Memory B cell (primary cell): Measurements from ENCODE around the gene AMOTL2.

ENCODE experiments used
- ATAC-seq: fragments of 150-1000 bp; cut with Tn5 transposase; 2 replicates; pipeline ENCODE4 v1.10.0; 2021; ENCODE audit warnings: low read depth, mild to moderate bottlenecking, moderate library complexity
- DNase-seq, 2 donors: peaks; one replicate each; pipeline ENCODE4 v3.0.0; 2022; ENCODE audit warnings: low spot score in 2 of 2
- H3K27ac Mint-ChIP-seq: one replicate; pipeline ENCODE4 v1.8.0; 2022; ENCODE audit warnings: mild to moderate bottlenecking, moderate library complexity, mixed read lengths
- H3K27me3 Mint-ChIP-seq: one replicate; pipeline ENCODE4 v1.8.0; 2022; ENCODE audit warnings: mixed read lengths
- H3K36me3 Mint-ChIP-seq: one replicate; pipeline ENCODE4 v1.8.0; 2022; ENCODE audit warnings: mild to moderate bottlenecking, mixed read lengths
- H3K4me1 Mint-ChIP-seq: one replicate; pipeline ENCODE4 v1.8.0; 2022; ENCODE audit warnings: mixed read lengths
- H3K4me3 Mint-ChIP-seq: one replicate; pipeline ENCODE4 v1.8.0; 2022; ENCODE audit warnings: mild to moderate bottlenecking, moderate library complexity, mixed read lengths
- H3K9me3 Mint-ChIP-seq: one replicate; pipeline ENCODE4 v1.8.0; 2022; ENCODE audit warnings: mixed read lengths

AMOTL2 gene

GRCh38 chr3:134357261-134357913 lies 16.9 kb downstream of the AMOTL2 start:
- H3K4me3 Mint-ChIP-seq, result no peak overlapping the region

GRCh38 chr3:134356411-134357040 lies 17.7 kb downstream of the AMOTL2 start:
- DNase-seq (no peak), ATAC-seq (no peak)
- peaks cover under 1% of the 10 kb centered on the region for H3K27me3 Mint-ChIP-seq
- H3K27ac Mint-ChIP-seq, result no peak overlapping the region
- H3K4me1 Mint-ChIP-seq, result no peaks in the 10 kb centered on the region
- no peaks in the 10 kb centered on the region for H3K9me3 Mint-ChIP-seq
- no peak overlapping the region for H3K4me3 Mint-ChIP-seq
- H3K36me3 Mint-ChIP-seq, result no peaks in the 10 kb centered on the region

More at GRCh38 chr3:134357261-134357913, 16.9 kb downstream of the AMOTL2 start:
- H3K9me3 Mint-ChIP-seq, result no peaks in the 10 kb centered on the region
- DNase-seq (no peak), ATAC-seq (no peak)
- no peaks in the 10 kb centered on the region for H3K36me3 Mint-ChIP-seq
- no peaks in the 10 kb centered on the region for H3K4me1 Mint-ChIP-seq
- no peak overlapping the region for H3K27ac Mint-ChIP-seq
- H3K27me3 Mint-ChIP-seq, result peaks cover 6% of the 10 kb centered on the region

DNA sequence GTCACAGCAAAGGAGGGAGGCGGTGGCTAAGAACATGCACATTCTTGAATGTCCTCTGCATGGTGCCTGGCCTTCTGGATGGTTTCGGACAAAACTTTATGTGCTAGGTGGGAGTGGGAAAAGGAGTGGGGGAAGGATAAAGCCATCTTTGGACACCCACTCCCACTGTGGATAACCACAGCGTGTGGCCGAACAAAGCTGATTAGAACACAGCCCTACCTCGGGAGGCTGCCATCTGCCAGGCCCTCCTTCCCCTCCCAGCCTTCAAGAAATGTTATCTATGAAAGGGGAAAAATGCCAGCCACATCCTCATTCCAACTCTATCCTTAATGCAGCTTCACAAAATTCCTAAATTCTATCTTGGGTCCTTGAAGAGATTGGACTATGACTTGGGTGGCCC lies 18.8 kb downstream of the AMOTL2 start:
- Mint-ChIP-seq H3K27me3 (no peaks in the 10 kb centered on the region), H3K9me3 (no peaks in the 10 kb centered on the region), H3K4me1 (no peaks in the 10 kb centered on the region), H3K4me3 (no peak overlapping the region), H3K36me3 (no peaks in the 10 kb centered on the region), H3K27ac (no peak overlapping the region)
- ATAC-seq, result no peak
- DNase-seq, result no peak

DNA sequence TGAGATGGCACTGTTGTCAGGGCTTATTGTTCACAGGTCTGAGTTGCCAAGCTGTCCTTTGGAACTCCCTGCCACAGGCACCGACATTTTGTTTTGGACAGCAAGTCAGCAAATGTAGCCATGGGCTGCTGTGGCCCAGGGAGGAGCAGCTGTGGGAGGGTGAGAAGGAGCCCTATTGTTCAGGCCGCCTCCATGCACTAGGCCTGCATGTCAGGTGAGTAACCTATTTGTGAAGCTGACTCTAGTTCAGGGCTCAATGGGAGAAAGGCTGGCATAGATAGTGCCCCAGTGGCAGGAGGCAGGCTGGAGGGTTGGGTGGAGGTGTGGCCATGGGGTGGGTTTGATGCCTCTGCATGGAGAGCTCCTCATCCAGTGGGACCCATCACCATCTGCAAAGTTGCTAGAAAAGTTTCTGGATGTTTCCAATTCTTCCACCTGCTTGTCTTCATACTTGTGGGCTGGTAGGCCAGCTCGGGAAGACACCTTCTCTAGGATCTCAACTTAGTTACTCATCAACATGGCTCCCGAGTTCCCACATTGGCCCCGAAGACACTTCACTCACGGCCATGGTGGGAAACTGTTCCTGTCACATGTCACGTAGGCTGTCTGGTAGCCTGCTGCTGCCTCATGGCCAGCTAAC lies 19.5 kb downstream of the AMOTL2 start:
- Mint-ChIP-seq H3K36me3 (no peaks in the 10 kb centered on the region), H3K27ac (no peak overlapping the region), H3K9me3 (no peaks in the 10 kb centered on the region), H3K4me1 (no peaks in the 10 kb centered on the region), H3K27me3 (no peaks in the 10 kb centered on the region), H3K4me3 (no peak overlapping the region)
- ATAC-seq (no peak), DNase-seq (no peak)

GRCh38 chr3:134353831-134354611 lies 20.2 kb downstream of the AMOTL2 start:
- Mint-ChIP-seq H3K27me3 (no peaks in the 10 kb centered on the region), H3K4me3 (no peak overlapping the region), H3K4me1 (no peaks in the 10 kb centered on the region), H3K36me3 (no peaks in the 10 kb centered on the region), H3K9me3 (no peaks in the 10 kb centered on the region), H3K27ac (no peak overlapping the region)
- ATAC-seq (no peak), DNase-seq (no peak)

GRCh38 chr3:134353171-134353825 lies 20.9 kb downstream of the AMOTL2 start:
- DNase-seq, result no peak
- Mint-ChIP-seq H3K27ac (no peak overlapping the region), H3K9me3 (no peaks in the 10 kb centered on the region), H3K27me3 (peaks cover 2% of the 10 kb centered on the region), H3K4me3 (no peak overlapping the region), H3K4me1 (no peaks in the 10 kb centered on the region), H3K36me3 (no peaks in the 10 kb centered on the region)
- ATAC-seq, result no peak

- ATAC-seq (no peak), DNase-seq (no peak)
- Mint-ChIP-seq H3K27ac (no peak overlapping the region), H3K4me3 (no peak overlapping the region), H3K27me3 (peaks cover 2% of the 10 kb centered on the region), H3K4me1 (no peaks in the 10 kb centered on the region), H3K36me3 (no peaks in the 10 kb centered on the region), H3K9me3 (no peaks in the 10 kb centered on the region)
Observed at GRCh38 chr3:134352031-134352671, 22.1 kb downstream of the AMOTL2 start.

GRCh38 chr3:134351427-134351826 lies 22.8 kb downstream of the AMOTL2 start:
- Mint-ChIP-seq H3K4me1 (no peaks in the 10 kb centered on the region), H3K9me3 (peaks cover 5% of the 10 kb centered on the region), H3K36me3 (no peaks in the 10 kb centered on the region), H3K4me3 (no peak overlapping the region), H3K27me3 (peaks cover 2% of the 10 kb centered on the region), H3K27ac (no peak overlapping the region)
- DNase-seq, result no peak
- no peak for ATAC-seq

DNA sequence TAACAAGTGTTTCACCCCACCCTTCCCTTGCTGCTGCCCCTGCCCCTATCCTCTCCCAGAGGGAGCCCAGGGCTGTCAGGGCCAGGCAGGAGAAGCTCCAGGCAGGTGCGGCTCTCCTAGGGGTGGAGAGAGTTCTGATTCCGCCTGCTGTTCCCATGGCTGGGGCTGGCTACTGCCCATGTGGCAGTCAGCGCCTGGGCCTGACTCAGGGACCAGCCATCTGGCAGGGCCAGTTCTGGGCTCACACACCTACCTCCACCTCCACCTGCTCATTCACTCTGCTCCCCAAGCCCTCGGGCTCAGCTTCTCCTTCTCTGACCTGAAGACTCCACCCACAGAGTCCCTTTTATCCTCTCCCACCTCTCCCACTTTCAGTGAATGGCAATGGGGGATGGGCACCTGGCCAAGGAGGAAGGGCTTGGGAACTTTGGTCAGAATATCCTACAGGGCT lies 23.4 kb downstream of the AMOTL2 start:
- Mint-ChIP-seq H3K27me3 (peaks cover 2% of the 10 kb centered on the region), H3K4me3 (no peak overlapping the region), H3K36me3 (no peaks in the 10 kb centered on the region), H3K27ac (no peak overlapping the region), H3K9me3 (peaks cover 5% of the 10 kb centered on the region), H3K4me1 (no peaks in the 10 kb centered on the region)
- no peak for DNase-seq
- no peak for ATAC-seq

GRCh38 chr3:134350266-134350665 lies 24.0 kb downstream of the AMOTL2 start:
- H3K4me3 Mint-ChIP-seq, result no peak overlapping the region
- H3K4me1 Mint-ChIP-seq, result no peaks in the 10 kb centered on the region
- no peak for DNase-seq
- H3K27ac Mint-ChIP-seq, result no peak overlapping the region
- H3K27me3 Mint-ChIP-seq, result peaks cover 2% of the 10 kb centered on the region
- no peaks in the 10 kb centered on the region for H3K36me3 Mint-ChIP-seq
- ATAC-seq, result no peak
- H3K9me3 Mint-ChIP-seq, result peaks cover 5% of the 10 kb centered on the region

DNA sequence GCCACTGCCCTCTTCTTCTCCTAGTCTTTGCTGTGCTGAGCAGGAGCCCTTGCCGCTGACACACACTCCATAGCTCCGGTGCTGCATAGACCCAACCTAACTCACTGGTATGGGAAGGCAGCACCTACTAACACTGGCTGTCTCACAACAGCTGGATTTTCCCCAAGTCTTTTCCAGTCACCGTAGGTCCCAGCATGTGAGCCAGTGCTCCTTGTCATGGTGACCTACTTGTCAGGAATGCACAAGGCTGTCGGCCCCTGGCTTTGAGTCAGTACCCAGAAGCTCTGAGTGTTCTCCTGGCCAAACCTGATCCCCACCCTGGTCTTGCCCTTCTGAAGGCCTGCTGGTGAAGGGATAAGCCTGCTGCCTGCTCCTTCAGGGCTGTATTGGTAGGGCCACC lies 25.7 kb downstream of the AMOTL2 start:
- H3K27ac Mint-ChIP-seq, result no peak overlapping the region
- ATAC-seq (no peak), DNase-seq (no peak)
- peaks cover 5% of the 10 kb centered on the region for H3K27me3 Mint-ChIP-seq
- no peaks in the 10 kb centered on the region for H3K36me3 Mint-ChIP-seq
- H3K4me1 Mint-ChIP-seq, result no peaks in the 10 kb centered on the region
- no peak overlapping the region for H3K4me3 Mint-ChIP-seq
- peaks cover 5% of the 10 kb centered on the region for H3K9me3 Mint-ChIP-seq

- H3K27ac Mint-ChIP-seq, result no peak overlapping the region
- H3K4me1 Mint-ChIP-seq, result no peaks in the 10 kb centered on the region
- DNase-seq (no peak), ATAC-seq (no peak)
- H3K4me3 Mint-ChIP-seq, result no peak overlapping the region
- H3K36me3 Mint-ChIP-seq, result no peaks in the 10 kb centered on the region
- peaks cover 5% of the 10 kb centered on the region for H3K9me3 Mint-ChIP-seq
- peaks cover 5% of the 10 kb centered on the region for H3K27me3 Mint-ChIP-seq
Observed at GRCh38 chr3:134347551-134347950, 26.7 kb downstream of the AMOTL2 start.

GRCh38 chr3:134346744-134347143 lies 27.5 kb downstream of the AMOTL2 start:
- peaks cover 5% of the 10 kb centered on the region for H3K27me3 Mint-ChIP-seq
- H3K4me1 Mint-ChIP-seq, result no peaks in the 10 kb centered on the region
- peaks cover 5% of the 10 kb centered on the region for H3K9me3 Mint-ChIP-seq
- no peak for ATAC-seq
- DNase-seq, result no peak
- no peak overlapping the region for H3K27ac Mint-ChIP-seq
- H3K36me3 Mint-ChIP-seq, result no peaks in the 10 kb centered on the region
- no peak overlapping the region for H3K4me3 Mint-ChIP-seq
